K562 (cell line): ENCODE data around the gene GABRB3. TPM values are rescaled to one million over a fixed set of nuclear protein-coding genes. Genes with fewer than 3 reads are reported as not detected.

ENCODE experiments used
- ATAC-seq: fragments of 200-7000 bp; cut with Tn5 transposase; 3 replicates; pipeline ENCODE4 v1.9.1; 2020; ENCODE audit warnings: moderate library complexity
- BruUV-seq: library from RNA; stranded (reverse); fragments of 400-500 nt; replicated peaks from 2 replicates; lab custom pipeline; 2021; lab: Mats Ljungman, UMichigan
- CTCF ChIA-PET: fragments of 300-600 bp; formaldehyde crosslinking; extraction: SDS; loops from one replicate; lab custom pipeline; 2021; ENCODE audit warnings: low intra/inter-chr PET ratio; lab: Yijun Ruan, JAX
- POLR2A ChIA-PET: fragments of 300-600, 350-650 bp; sonication (Branson Sonifier 250); formaldehyde crosslinking; extraction: SDS; loops from one replicate; lab custom pipeline; 2021; ENCODE audit warnings: antibody characterized with exemption, inconsistent platforms; lab: Yijun Ruan, JAX
- DNase-seq, 4 experiments: peaks; one replicate each; pipeline versions ENCODE4 v3.0.0 to v3.0.0-alpha.2; 2011 to 2018; ENCODE audit warnings: low spot score in 3 of 4, mixed read lengths in 3 of 4; ENCODE audit errors: extremely low read depth in 1 of 4
- FAIRE-seq: peaks from 2 replicates; lab custom pipeline; 2011; peaks lifted over from hg19 to GRCh38; lab: Jason Lieb, UNC
- H2AFZ ChIP-seq: 2 replicates; pipeline ENCODE4 v1.6.0; 2011; ENCODE audit warnings: low read depth, low read length, control low read depth, inconsistent platforms
- H3K27ac ChIP-seq: fragments of 200-600 bp; 3 replicates; pipeline ENCODE4 v1.8.0; 2011; ENCODE audit warnings: low read depth, mild to moderate bottlenecking, control low read depth, inconsistent platforms, low read length, moderate library complexity, mixed read lengths; ENCODE audit errors: extremely low read depth
- H3K27me3 ChIP-seq, 2 experiments: fragments of 300-600 bp in 1 of 2; 2 replicates in 1 of 2; 3 replicates in 1 of 2; pipeline versions ENCODE4 v1.6.0 to v1.8.0; 2011; ENCODE audit warnings: inconsistent platforms in 2 of 2, low read length in 2 of 2, mild to moderate bottlenecking in 1 of 2, mixed read lengths in 1 of 2, moderate library complexity in 1 of 2; ENCODE audit not compliant: control insufficient read depth in 2 of 2, insufficient read depth in 2 of 2
- H3K36me3 ChIP-seq: fragments of 300-600 bp; 3 replicates; pipeline ENCODE4 v1.8.0; 2011; ENCODE audit warnings: mild to moderate bottlenecking, low read length, inconsistent platforms; ENCODE audit not compliant: control insufficient read depth, insufficient read depth
- H3K4me1 ChIP-seq, 2 experiments: fragments of 200-600 bp in 1 of 2; replicated peaks in 1 of 2; 2 replicates in 1 of 2; 3 replicates in 1 of 2; pipeline versions ENCODE4 v1.5.1 to v1.8.0; 2011; ENCODE audit warnings: inconsistent platforms in 2 of 2, low read length in 2 of 2, mild to moderate bottlenecking in 1 of 2, mixed read lengths in 1 of 2, moderate library complexity in 1 of 2; ENCODE audit not compliant: control insufficient read depth in 2 of 2, insufficient read depth in 2 of 2
- H3K4me2 ChIP-seq: 2 replicates; pipeline ENCODE4 v1.6.1; 2011; ENCODE audit warnings: low read length, control low read depth, inconsistent platforms, mixed read lengths; ENCODE audit not compliant: insufficient read depth
- H3K4me3 ChIP-seq: fragments of 200-600 bp; sonication (generic), shearing (Covaris generic); 2 replicates; pipeline ENCODE4 v1.5.1; 2016; ENCODE audit warnings: control low read depth, inconsistent platforms
- H3K79me2 ChIP-seq: fragments of 200-600 bp; 3 replicates; pipeline ENCODE4 v1.8.0; 2011; ENCODE audit warnings: low read length, inconsistent platforms; ENCODE audit not compliant: control insufficient read depth, insufficient read depth
- H3K9ac ChIP-seq, 2 experiments: 2 replicates each; pipeline versions ENCODE4 v1.6.0 to v1.6.1; 2011; ENCODE audit warnings: low read depth in 2 of 2, low read length in 2 of 2, control low read depth in 1 of 2, inconsistent platforms in 1 of 2, mild to moderate bottlenecking in 1 of 2, mixed read lengths in 1 of 2; ENCODE audit not compliant: insufficient read depth in 1 of 2
- H3K9me1 ChIP-seq: one replicate; pipeline ENCODE4 v1.6.0; 2011; ENCODE audit warnings: inconsistent platforms, mild to moderate bottlenecking, low read length, moderate library complexity; ENCODE audit not compliant: control insufficient read depth, insufficient read depth
- H3K9me3 ChIP-seq: replicated peaks from 2 replicates; pipeline ENCODE4 v1.5.1; 2011; ENCODE audit warnings: low read depth, low read length, inconsistent platforms; ENCODE audit not compliant: control insufficient read depth, insufficient read depth
- H4K20me1 ChIP-seq: replicated peaks from 2 replicates; pipeline ENCODE4 v1.6.1; 2011; ENCODE audit warnings: low read length, inconsistent platforms, mixed read lengths; ENCODE audit not compliant: control insufficient read depth, insufficient read depth
- CBX2 ChIP-seq: fragments of 200-600 bp; sonication (generic); IDR thresholded peaks from one replicate; pipeline ENCODE4 v1.6.1; 2012; ENCODE audit warnings: mild to moderate bottlenecking, low read length, inconsistent platforms; ENCODE audit not compliant: insufficient read depth, poor library complexity, severe bottlenecking
- CTCF ChIP-seq, 3 experiments: IDR thresholded peaks in 2 of 3; conservative IDR thresholded peaks in 1 of 3; 2 replicates each; pipeline ENCODE4 v1.5.1; 2011 to 2012; ENCODE audit warnings: low read length in 3 of 3, mild to moderate bottlenecking in 3 of 3, control low read depth in 2 of 3, improper control_type of control experiment in 1 of 3, inconsistent platforms in 1 of 3, low read depth in 1 of 3, mixed read lengths in 1 of 3, moderate library complexity in 1 of 3; ENCODE audit not compliant: insufficient read depth in 2 of 3
- FOXP1 ChIP-seq: sonication (generic); formaldehyde crosslinking; IDR thresholded peaks from 2 replicates; pipeline ENCODE4 v1.8.0; 2022; ENCODE audit warnings: mild to moderate bottlenecking, missing genetic modification reagents
- KHSRP ChIP-seq: fragments of 450-650 bp; IDR thresholded peaks from 2 replicates; pipeline ENCODE4 v1.6.1; 2017
- NR1H2 ChIP-seq: sonication (generic); formaldehyde crosslinking; IDR thresholded peaks from 2 replicates; pipeline ENCODE4 v1.4.0; 2020; ENCODE audit warnings: mild to moderate bottlenecking, missing genetic modification reagents
- POLR2AphosphoS2 ChIP-seq: IDR thresholded peaks from 2 replicates; pipeline ENCODE4 v1.6.1; 2012; ENCODE audit warnings: low read length, improper control_type of control experiment
- RFX7 ChIP-seq: fragments of 250-450 bp; sonication (Bioruptor Pico); IDR thresholded peaks from 2 replicates; pipeline ENCODE4 v1.5.1; 2021; ENCODE audit warnings: mild to moderate bottlenecking
- SLC30A9 ChIP-seq: fragments of 250-450 bp; sonication (Bioruptor Pico); IDR thresholded peaks from 2 replicates; pipeline ENCODE4 v1.8.0; 2022; ENCODE audit warnings: mild to moderate bottlenecking, moderate library complexity
- SMAD1 ChIP-seq: fragments of 150-350 bp; IDR thresholded peaks from 2 replicates; pipeline ENCODE4 v1.6.1; 2014; ENCODE audit warnings: low read length, low read depth; ENCODE audit not compliant: partially characterized antibody
- SMARCE1 ChIP-seq: fragments of 450-650 bp; IDR thresholded peaks from 2 replicates; pipeline ENCODE4 v1.7.1; 2016; ENCODE audit warnings: mild to moderate bottlenecking
- SRF ChIP-seq, 2 experiments: fragments of 250-450, 450-650 bp in 1 of 2; sonication (Bioruptor Pico) in 1 of 2; sonication (generic) in 1 of 2; formaldehyde crosslinking; IDR thresholded peaks; 2 replicates each; pipeline versions ENCODE4 v1.5.0 to v1.5.1; 2020 to 2022; ENCODE audit warnings: mild to moderate bottlenecking in 1 of 2, missing genetic modification reagents in 1 of 2
- ZNF436 ChIP-seq: fragments of 250-450, 450-650 bp; sonication (Bioruptor Pico); formaldehyde crosslinking; IDR thresholded peaks from 2 replicates; pipeline ENCODE4 v1.7.0; 2020; ENCODE audit warnings: mild to moderate bottlenecking
- WGBS: fragments of 100-300 bp; shearing (Covaris generic); methylation state at CpG from one replicate; pipeline ENCODE4 v1.1.6; 2016; ENCODE audit warnings: low coverage, mixed read lengths; ENCODE audit not compliant: insufficient coverage; ENCODE audit errors: missing lambda C conversion rate; 5-methylcytosine and 5-hydroxymethylcytosine counted together
- in situ Hi-C: fragments of 300-500 bp; cut with MboI; formaldehyde crosslinking; loops from 4 replicates; pipeline ENCODE4 v1.15.0; 2018; ENCODE audit warnings: inconsistent platforms, mixed read lengths
- intact Hi-C: fragments of 100-400 bp; cut with micrococcal nuclease; formaldehyde crosslinking; loops from 2 replicates; pipeline ENCODE4 v1.14.2; 2022
- polyA plus RNA-seq, 8 experiments: library from polyadenylated mRNA; depleted of rRNA in 4 of 8; stranded (reverse) in 5 of 8; unstranded in 3 of 8; fragments of >200 nt; fragmentation: Nextera tagmentation in 2 of 8; fragmentation: Illumina TruSeq in 1 of 8; extraction: Ambion mirVana in 2 of 8; extraction: Trizol in 1 of 8; gene quantifications; 2 replicates each; pipeline versions ENCODE4 v1.2.1 to v1.2.3, GENCODE V29; 2011 to 2014; ENCODE audit warnings: inconsistent platforms in 1 of 8, missing spikeins in 1 of 8
- total RNA-seq, 7 experiments: library from RNA; depleted of rRNA in 6 of 7; stranded (reverse); fragments of >200 nt in 6 of 7; fragmentation: Illumina TruSeq in 2 of 7; extraction: Trizol in 2 of 7; gene quantifications; 2 replicates each; pipeline versions ENCODE4 v1.2.1 to v1.2.3, GENCODE V29; 2011 to 2021; ENCODE audit warnings: low replicate concordance in 1 of 7
- TF ChIP-seq, protein P1 (sequence below): sonication (generic); formaldehyde crosslinking; IDR thresholded peaks from 2 replicates; pipeline ENCODE4 v1.8.1; 2023; ENCODE audit warnings: mild to moderate bottlenecking, missing genetic modification reagents, moderate library complexity

GABRB3 gene
- total and polyA plus RNA-seq, 9 of the 15 experiments (the other 6 are each of a cell fraction or from before 2014, with no cell fraction given): 0.09 to 1.4 (median 0.49) TPM

DNA sequence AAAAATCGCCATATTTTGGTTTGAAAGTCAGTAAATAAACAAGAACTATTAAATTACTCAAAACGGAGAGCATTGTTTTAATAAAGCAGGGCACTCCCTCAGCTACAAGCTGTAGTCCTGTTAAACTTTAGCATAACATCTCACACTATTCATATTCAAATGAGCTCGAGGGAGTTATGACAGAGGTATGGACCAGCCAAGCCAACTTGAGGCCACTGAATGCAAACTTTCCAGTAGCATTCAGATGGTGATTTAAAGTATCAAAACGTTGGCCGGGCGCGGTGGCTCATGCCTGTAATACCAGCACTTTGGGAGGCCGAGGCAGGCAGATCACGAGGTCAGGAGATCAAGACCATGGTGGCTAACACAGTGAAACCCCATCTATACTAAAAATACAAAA, 132.9 kb downstream of the GABRB3 start (continued):
- TF ChIP-seq, protein P1, sequence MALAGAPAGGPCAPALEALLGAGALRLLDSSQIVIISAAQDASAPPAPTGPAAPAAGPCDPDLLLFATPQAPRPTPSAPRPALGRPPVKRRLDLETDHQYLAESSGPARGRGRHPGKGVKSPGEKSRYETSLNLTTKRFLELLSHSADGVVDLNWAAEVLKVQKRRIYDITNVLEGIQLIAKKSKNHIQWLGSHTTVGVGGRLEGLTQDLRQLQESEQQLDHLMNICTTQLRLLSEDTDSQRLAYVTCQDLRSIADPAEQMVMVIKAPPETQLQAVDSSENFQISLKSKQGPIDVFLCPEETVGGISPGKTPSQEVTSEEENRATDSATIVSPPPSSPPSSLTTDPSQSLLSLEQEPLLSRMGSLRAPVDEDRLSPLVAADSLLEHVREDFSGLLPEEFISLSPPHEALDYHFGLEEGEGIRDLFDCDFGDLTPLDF (CRISPR knock-in tag): no peak
- TF ChIP-seq SMARCE1 (no peak), NR1H2 (no peak), FOXP1 (CRISPR knock-in tag) (no peak), SLC30A9 (no peak), RFX7 (CRISPR knock-in tag) (no peak)

DNA sequence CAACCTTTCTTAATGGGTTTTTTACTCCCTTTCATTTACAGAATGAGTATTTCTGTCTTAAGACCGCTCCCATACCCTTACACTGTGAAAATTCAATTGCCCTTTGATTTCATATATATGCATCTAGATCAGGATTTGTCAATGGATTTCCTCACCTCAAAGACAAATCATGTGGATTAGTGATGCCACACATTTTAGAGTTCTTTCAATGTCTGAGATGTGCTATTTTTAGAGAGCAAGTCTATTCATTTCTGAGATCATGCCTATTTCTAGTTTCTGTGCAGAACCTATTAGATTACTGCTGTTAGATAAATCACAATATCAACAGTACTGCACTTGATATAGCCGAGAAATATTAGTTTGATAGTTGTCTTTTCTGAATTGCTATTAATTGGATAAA, 137.3 kb downstream of the GABRB3 start:
- BruUV-seq: no TSS peak
- Histone ChIP-seq H3K27me3 (no peaks in the 10 kb centered on the region), H3K79me2 (no peaks in the 10 kb centered on the region), H3K27ac (no peak overlapping the region), H3K9me1 (no peaks in the 10 kb centered on the region), H3K4me1 (no peaks in the 10 kb centered on the region), H3K9me3 (no peaks in the 10 kb centered on the region), H3K4me3 (no peak overlapping the region), H3K4me2 (no peak overlapping the region), H2AFZ (no peak overlapping the region), H3K9ac (no peak overlapping the region), H3K36me3 (no peaks in the 10 kb centered on the region), H4K20me1 (no peaks in the 10 kb centered on the region)
- FAIRE-seq (no peak), ATAC-seq (no peak), DNase-seq (no peak)
- intact Hi-C loops (no loop called here), in situ Hi-C loops (no loop called here)
- no peak for TF ChIP-seq KHSRP
- no peak for TF ChIP-seq CTCF (IDR thresholded peaks at IDR 0.05 in 2 of 3, conservative IDR thresholded peaks at IDR 0.05 in 1 of 3; ENCODE audit: insufficient read depth in 2 of 3, low read depth in 1 of 3, low read length in 3 of 3)
- TF ChIP-seq SMAD1: no peak
- no peak for TF ChIP-seq POLR2AphosphoS2
- no peak for TF ChIP-seq SRF (CRISPR knock-in tag; IDR thresholded peaks at IDR 0.05)
- no peak for TF ChIP-seq ZNF436 (CRISPR knock-in tag)
- no peak for TF ChIP-seq CBX2
- ChIA-PET POLR2A (no interaction called here), CTCF (no interaction called here)
- WGBS: 0% methylated on average over 2 of the region's 2 CpGs
